GM12892 (cell line): ENCODE measurements around the gene CHSY1.

ENCODE experiments used
- POLR2A ChIP-seq: IDR thresholded peaks from 2 replicates; pipeline ENCODE4 v1.6.1; 2011; ENCODE audit warnings: low read depth, low read length, control low read depth
- POLR2AphosphoS5 ChIP-seq: IDR thresholded peaks from 2 replicates; pipeline ENCODE4 v1.6.1; 2011; ENCODE audit warnings: low read depth, low read length, control low read depth
- TAF1 ChIP-seq: IDR thresholded peaks from 2 replicates; pipeline ENCODE4 v1.6.1; 2011; ENCODE audit warnings: low read depth, mild to moderate bottlenecking, control low read depth, low read length, borderline replicate concordance

DNA sequence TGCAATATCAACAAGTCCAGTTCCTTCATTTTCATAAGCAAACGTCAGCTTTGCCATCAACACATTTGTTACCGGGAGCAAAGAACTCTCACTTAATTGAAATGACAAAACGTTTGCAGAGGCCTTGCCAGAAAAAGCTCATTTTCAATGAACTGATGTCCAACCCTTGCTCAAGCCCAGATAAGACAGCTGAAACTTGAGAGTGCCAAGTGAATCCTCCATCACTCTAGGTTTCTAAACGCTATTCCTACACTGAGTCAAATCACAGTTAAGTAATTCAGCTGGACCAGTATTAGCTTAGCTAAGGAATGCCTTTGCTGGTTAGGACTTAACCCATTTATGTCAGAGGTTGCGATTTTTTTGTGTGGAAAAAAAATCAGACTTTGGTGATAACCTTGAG lies 11.5 kb downstream of the CHSY1 start:
- no peak for TF ChIP-seq TAF1
- no peak for TF ChIP-seq POLR2A
- TF ChIP-seq POLR2AphosphoS5: no peak
